RWPE2 (cell line): ENCODE measurements around the gene SIGLEC9.

Source experiments
- ATAC-seq: fragments of 200-7000 bp; cut with Tn5 transposase; 3 replicates; pipeline ENCODE4 v1.9.1; 2021; ENCODE audit warnings: low read depth
- DNase-seq: peaks from one replicate; pipeline ENCODE4 v3.0.0-alpha.2; 2020; ENCODE audit warnings: low spot score
- H3K27ac ChIP-seq: fragments of 450-650 bp; 2 replicates; pipeline ENCODE4 v1.5.1; 2017; ENCODE audit warnings: mild to moderate bottlenecking; ENCODE audit not compliant: poor library complexity, severe bottlenecking
- H3K27me3 ChIP-seq: fragments of 250-450 bp; sonication (Bioruptor Pico); 2 replicates; pipeline ENCODE4 v1.5.1; 2021; ENCODE audit warnings: mild to moderate bottlenecking, moderate library complexity; ENCODE audit not compliant: insufficient read depth, poor library complexity, severe bottlenecking
- H3K36me3 ChIP-seq: fragments of 250-450 bp; sonication (Bioruptor Pico); 2 replicates; pipeline ENCODE4 v1.5.1; 2020; ENCODE audit warnings: low read depth, mild to moderate bottlenecking, moderate library complexity
- H3K4me1 ChIP-seq: fragments of 250-450 bp; sonication (Bioruptor Pico); 2 replicates; pipeline ENCODE4 v1.5.1; 2021; ENCODE audit warnings: mild to moderate bottlenecking, moderate library complexity; ENCODE audit not compliant: insufficient read depth, poor library complexity, severe bottlenecking
- H3K4me3 ChIP-seq: fragments of 250-450 bp; sonication (Bioruptor Pico); 2 replicates; pipeline ENCODE4 v1.5.1; 2021; ENCODE audit warnings: mild to moderate bottlenecking, moderate library complexity; ENCODE audit not compliant: severe bottlenecking
- H3K9me3 ChIP-seq: fragments of 250-450 bp; sonication (Bioruptor Pico); 2 replicates; pipeline ENCODE4 v1.5.1; 2021; ENCODE audit warnings: mild to moderate bottlenecking, moderate library complexity; ENCODE audit not compliant: severe bottlenecking
- TF ChIP-seq, protein P1 (sequence below): fragments of 450-650 bp; IDR thresholded peaks from one replicate; pipeline ENCODE4 v1.5.1; 2017; ENCODE audit warnings: mild to moderate bottlenecking, moderate library complexity; ENCODE audit not compliant: poor library complexity, severe bottlenecking

The SIGLEC9 gene

DNA sequence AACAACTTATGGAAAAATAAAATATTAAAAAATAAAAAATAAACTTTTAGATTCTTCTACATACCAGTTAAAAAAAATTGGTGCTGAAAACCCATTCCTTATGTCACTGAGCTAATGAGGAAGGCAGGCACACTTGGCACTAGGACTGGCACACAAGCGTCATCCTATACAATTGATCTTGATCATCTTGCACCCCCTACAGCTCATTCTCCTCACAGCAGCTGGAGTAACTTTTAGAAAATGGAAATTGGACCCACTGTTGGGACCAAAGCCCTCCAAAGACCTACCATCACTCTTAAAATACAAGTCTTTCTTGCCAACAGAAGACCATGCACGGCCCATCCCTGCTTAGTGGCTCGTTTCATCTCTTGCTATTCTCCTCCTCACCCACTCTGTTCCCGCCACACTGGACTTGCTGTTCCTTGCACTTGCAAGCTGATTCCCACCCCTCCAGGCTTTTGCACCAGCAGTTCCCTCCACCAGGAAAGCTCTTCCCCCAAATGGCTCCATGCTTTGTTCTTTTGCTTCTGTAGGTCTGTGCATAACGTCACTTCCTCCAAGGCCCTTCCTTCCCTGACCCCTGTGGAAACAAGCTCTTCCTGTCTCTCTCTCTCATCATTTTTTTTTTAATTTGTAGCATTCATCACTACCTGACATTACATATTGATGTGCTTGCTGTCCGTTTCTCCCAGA lies 28.1 kb upstream of the SIGLEC9 start:
- H3K27ac ChIP-seq: peak overlapping the region; percentile 9
- no peaks in the 10 kb centered on the region for H3K9me3 ChIP-seq
- H3K4me1 ChIP-seq: peaks cover 7% of the 10 kb centered on the region
- H3K27me3 ChIP-seq: no peaks in the 10 kb centered on the region
- H3K4me3 ChIP-seq: no peak overlapping the region
- DNase-seq (no peak), ATAC-seq (no peak)
- peaks cover 8% of the 10 kb centered on the region; the same call in 1 of the 2 replicates for H3K36me3 ChIP-seq
- TF ChIP-seq, protein P1, sequence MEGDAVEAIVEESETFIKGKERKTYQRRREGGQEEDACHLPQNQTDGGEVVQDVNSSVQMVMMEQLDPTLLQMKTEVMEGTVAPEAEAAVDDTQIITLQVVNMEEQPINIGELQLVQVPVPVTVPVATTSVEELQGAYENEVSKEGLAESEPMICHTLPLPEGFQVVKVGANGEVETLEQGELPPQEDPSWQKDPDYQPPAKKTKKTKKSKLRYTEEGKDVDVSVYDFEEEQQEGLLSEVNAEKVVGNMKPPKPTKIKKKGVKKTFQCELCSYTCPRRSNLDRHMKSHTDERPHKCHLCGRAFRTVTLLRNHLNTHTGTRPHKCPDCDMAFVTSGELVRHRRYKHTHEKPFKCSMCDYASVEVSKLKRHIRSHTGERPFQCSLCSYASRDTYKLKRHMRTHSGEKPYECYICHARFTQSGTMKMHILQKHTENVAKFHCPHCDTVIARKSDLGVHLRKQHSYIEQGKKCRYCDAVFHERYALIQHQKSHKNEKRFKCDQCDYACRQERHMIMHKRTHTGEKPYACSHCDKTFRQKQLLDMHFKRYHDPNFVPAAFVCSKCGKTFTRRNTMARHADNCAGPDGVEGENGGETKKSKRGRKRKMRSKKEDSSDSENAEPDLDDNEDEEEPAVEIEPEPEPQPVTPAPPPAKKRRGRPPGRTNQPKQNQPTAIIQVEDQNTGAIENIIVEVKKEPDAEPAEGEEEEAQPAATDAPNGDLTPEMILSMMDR: no peak

DNA sequence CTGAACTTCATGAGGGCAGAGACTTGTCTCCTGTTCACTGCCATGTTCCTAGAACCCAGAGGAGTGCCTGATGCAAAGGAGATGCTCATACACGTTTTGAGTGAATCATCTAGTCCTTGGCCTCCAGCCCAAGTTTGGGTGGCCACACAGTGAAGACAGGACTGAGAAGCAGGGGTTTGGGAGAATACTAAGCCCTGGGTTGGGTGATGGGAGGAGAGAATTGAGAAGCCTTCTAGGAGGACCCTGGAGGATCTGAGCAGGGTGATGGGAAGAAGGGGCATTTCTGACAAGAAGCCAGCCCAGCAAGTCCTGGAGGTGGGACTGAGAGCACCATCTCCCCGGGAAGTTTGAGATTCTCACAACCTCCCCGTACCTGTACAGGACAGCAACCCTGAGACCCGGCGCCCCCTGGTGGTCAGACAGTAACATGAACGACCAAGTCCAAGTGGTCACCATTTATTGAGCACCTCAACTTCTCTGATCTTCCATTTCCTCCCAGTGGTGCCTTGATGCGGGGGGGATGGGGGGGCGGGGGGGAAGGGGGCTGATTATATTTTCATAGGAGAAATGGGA lies 27.5 kb upstream of the SIGLEC9 start:
- Histone ChIP-seq H3K4me1 (peaks cover 7% of the 10 kb centered on the region), H3K27me3 (no peaks in the 10 kb centered on the region), H3K36me3 (peaks cover 14% of the 10 kb centered on the region), H3K9me3 (no peaks in the 10 kb centered on the region), H3K27ac (peak overlapping the region; percentile 9), H3K4me3 (no peak overlapping the region)
- ATAC-seq: peak; percentile 83
- no peak for DNase-seq
- TF ChIP-seq, protein P1: peak; percentile 55

DNA sequence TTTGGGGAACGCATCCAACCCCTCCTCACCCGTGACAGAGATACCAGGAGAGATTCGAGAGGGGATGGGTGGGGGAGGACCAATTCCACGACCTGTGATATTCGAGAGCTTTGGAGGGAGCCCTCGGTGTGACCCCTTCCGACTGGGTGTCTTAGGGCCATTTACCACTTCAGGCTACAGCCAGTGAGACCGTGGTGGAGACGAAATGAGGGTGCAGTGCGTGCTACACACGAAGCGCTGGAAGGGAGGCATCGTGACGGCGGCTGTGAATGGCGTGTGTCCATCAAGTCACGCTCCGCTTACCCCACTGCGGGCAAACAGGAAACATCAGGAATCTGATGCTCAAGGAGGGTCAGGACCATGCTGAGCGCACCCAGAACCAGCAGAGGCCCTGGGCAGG lies 26.9 kb upstream of the SIGLEC9 start:
- no peaks in the 10 kb centered on the region for H3K9me3 ChIP-seq
- TF ChIP-seq, protein P1: no peak
- peaks cover 7% of the 10 kb centered on the region for H3K4me1 ChIP-seq
- no peak overlapping the region for H3K4me3 ChIP-seq
- H3K27me3 ChIP-seq: no peaks in the 10 kb centered on the region
- H3K27ac ChIP-seq: no peak overlapping the region
- ATAC-seq (no peak), DNase-seq (no peak)
- H3K36me3 ChIP-seq: peaks cover 19% of the 10 kb centered on the region

DNA sequence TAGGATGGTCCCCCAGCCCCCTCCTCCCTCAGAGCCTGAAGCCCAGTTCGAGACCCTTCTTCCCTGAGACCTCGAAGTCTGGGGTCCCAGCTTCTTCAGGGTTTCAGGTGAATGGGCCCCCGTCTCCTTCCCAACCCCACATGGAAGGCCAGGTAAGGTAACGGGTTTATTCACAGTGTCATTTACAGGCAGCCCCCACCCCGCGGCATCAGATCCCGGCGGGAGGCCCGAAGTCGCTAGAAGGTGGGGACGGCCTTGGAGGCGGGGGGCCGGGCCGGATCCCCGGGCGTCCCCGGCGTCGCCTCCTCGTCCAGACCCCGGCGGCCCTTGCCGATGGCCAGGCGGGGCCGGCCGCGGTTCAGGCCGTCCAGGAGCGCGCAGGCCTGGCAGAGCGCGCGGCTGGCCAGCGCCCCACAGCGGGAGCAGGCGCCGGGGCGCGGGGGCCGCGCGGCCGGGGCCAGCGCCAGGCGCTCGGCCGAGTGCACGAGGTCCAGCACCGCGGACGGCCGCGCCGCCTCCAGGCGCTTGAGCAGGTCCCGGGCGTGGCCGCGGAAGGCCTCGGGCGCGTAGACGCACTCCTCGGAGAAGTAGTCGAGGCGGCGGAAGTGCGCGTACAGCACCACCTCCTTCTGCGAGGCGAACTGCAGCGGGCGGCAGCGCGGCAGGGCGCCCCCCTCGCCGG lies 26.2 kb upstream of the SIGLEC9 start:
- no peak for DNase-seq
- peaks cover 26% of the 10 kb centered on the region for H3K36me3 ChIP-seq
- H3K27ac ChIP-seq: no peak overlapping the region
- H3K4me1 ChIP-seq: peaks cover 7% of the 10 kb centered on the region
- TF ChIP-seq, protein P1: no peak
- ATAC-seq: no peak
- no peaks in the 10 kb centered on the region for H3K27me3 ChIP-seq
- no peaks in the 10 kb centered on the region for H3K9me3 ChIP-seq
- H3K4me3 ChIP-seq: no peak overlapping the region

DNA sequence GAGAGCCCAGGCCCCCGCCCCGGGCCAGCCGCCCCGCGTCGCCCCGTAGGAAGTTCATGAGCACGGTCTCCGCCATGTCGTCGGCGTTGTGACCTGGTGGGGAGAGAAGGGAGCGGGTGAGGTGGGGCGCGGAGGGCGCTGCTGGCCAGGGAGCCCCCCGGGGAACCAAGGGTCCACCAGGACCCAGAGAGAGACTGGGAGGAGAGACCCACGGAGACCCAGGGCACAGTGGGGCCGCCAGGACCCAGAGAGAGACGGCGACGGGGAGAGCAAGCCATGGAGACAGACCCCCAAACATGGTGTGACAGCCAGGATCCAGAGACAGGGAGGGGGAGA lies 25.7 kb upstream of the SIGLEC9 start:
- H3K36me3 ChIP-seq: peaks cover 30% of the 10 kb centered on the region
- no peaks in the 10 kb centered on the region for H3K9me3 ChIP-seq
- TF ChIP-seq, protein P1: no peak
- no peak for ATAC-seq
- no peak overlapping the region for H3K4me3 ChIP-seq
- H3K27me3 ChIP-seq: no peaks in the 10 kb centered on the region
- H3K27ac ChIP-seq: no peak overlapping the region
- DNase-seq: no peak
- peaks cover 7% of the 10 kb centered on the region for H3K4me1 ChIP-seq
